Transverse colon (tissue), 3 donors: Measurements from ENCODE around the gene FDX1.

ENCODE experiments used
- POLR2A ChIP-seq: fragments of 450-650 bp; IDR thresholded peaks from one replicate; pipeline ENCODE4 v1.6.1; 2016; ENCODE audit warnings: antibody characterized with exemption, mild to moderate bottlenecking, moderate library complexity
- TF ChIP-seq, protein P1 (sequence below), 5 experiments: fragments of 200-600 bp in 3 of 5; fragments of 450-650 bp in 2 of 5; sonication (generic) in 3 of 5; IDR thresholded peaks; 1 replicate in 2 of 5; 2 replicates in 3 of 5; pipeline ENCODE4 v1.5.1; 2016 to 2017; ENCODE audit warnings: antibody characterized with exemption in 5 of 5, inconsistent platforms in 3 of 5, mild to moderate bottlenecking in 2 of 5, moderate library complexity in 1 of 5

DNA sequence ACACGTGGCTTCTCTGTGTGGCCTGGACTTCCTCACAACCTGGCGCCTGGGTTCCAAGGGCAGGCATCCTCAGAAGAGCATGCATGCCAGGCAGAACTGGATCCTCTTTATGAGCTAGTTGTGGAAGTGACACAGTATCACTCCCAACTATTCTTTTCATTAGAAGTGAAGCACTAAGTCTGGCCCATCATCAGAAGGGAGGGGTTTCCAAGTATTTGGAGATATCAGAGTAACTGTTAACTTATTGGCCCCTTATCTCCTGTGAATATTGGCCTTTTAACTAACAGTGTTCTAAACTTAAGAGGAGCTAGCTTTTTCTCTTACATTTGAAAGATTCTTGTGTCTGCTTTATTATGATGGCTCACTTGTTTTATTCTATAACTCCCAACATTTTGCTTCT lies 35.5 kb downstream of the FDX1 start:
- TF ChIP-seq, protein P1, sequence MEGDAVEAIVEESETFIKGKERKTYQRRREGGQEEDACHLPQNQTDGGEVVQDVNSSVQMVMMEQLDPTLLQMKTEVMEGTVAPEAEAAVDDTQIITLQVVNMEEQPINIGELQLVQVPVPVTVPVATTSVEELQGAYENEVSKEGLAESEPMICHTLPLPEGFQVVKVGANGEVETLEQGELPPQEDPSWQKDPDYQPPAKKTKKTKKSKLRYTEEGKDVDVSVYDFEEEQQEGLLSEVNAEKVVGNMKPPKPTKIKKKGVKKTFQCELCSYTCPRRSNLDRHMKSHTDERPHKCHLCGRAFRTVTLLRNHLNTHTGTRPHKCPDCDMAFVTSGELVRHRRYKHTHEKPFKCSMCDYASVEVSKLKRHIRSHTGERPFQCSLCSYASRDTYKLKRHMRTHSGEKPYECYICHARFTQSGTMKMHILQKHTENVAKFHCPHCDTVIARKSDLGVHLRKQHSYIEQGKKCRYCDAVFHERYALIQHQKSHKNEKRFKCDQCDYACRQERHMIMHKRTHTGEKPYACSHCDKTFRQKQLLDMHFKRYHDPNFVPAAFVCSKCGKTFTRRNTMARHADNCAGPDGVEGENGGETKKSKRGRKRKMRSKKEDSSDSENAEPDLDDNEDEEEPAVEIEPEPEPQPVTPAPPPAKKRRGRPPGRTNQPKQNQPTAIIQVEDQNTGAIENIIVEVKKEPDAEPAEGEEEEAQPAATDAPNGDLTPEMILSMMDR (IDR thresholded peaks at IDR 0.05), result no peak
- TF ChIP-seq POLR2A, result no peak
